Adrenal gland (tissue), 5 donors: Measurements from ENCODE around the gene CCDC97.

Experiments used
- CTCF ChIP-seq, 6 experiments: fragments of 450-650 bp in 4 of 6; fragments of 200-600 bp in 2 of 6; sonication (generic) in 1 of 6; IDR thresholded peaks; 1 replicate in 5 of 6; 2 replicates in 1 of 6; pipeline versions ENCODE4 v1.5.1 to v1.8.0; 2016 to 2021; ENCODE audit warnings: antibody characterized with exemption in 6 of 6, mild to moderate bottlenecking in 2 of 6, moderate library complexity in 1 of 6
- POLR2A ChIP-seq, 2 donors: fragments of 450-650 bp; IDR thresholded peaks; one replicate each; pipeline ENCODE4 v1.6.1; 2017; ENCODE audit warnings: antibody characterized with exemption in 2 of 2, mild to moderate bottlenecking in 2 of 2, moderate library complexity in 1 of 2
- donor health status: DM: no; HTN: no; CAD: no.

- TF ChIP-seq POLR2A (IDR thresholded peaks at IDR 0.05) (no peak), CTCF (IDR thresholded peaks at IDR 0.05) (no peak)
These were observed 22.0 kb downstream of the CCDC97 start for GRCh38 chr19:41332000-41332399.
